Smooth muscle cell (in vitro differentiated cells): ENCODE results near the gene CDC16. TPM values are rescaled to one million over a fixed set of nuclear protein-coding genes. Genes with fewer than 3 reads are reported as not detected.

Source experiments
- DNase-seq: peaks from one replicate; lab custom pipeline; 2025; ENCODE audit not compliant: unreplicated experiment; lab: John Stamatoyannopoulos, UW
- H2AFZ ChIP-seq: fragments of 200-600 bp; sonication (generic); 2 replicates; pipeline ENCODE4 v1.6.0; 2016; ENCODE audit warnings: antibody characterized with exemption, low read depth, mild to moderate bottlenecking
- H3F3A ChIP-seq: fragments of 200-600 bp; sonication (generic); 2 replicates; pipeline ENCODE4 v1.6.0; 2017; ENCODE audit warnings: antibody characterized with exemption, low read depth
- H3K27ac ChIP-seq: fragments of 200-600 bp; sonication (generic); 2 replicates; pipeline ENCODE4 v1.5.1; 2016; ENCODE audit warnings: low read depth, mild to moderate bottlenecking
- H3K27me3 ChIP-seq: fragments of 200-600 bp; sonication (generic); 2 replicates; pipeline ENCODE4 v1.6.1; 2016; ENCODE audit warnings: low read depth, mild to moderate bottlenecking
- H3K36me3 ChIP-seq: fragments of 200-600 bp; sonication (generic); 2 replicates; pipeline ENCODE4 v1.5.1; 2016; ENCODE audit warnings: low read depth
- H3K4me1 ChIP-seq: fragments of 200-600 bp; sonication (generic); 2 replicates; pipeline ENCODE4 v1.5.1; 2016; ENCODE audit warnings: low read depth
- H3K4me2 ChIP-seq: fragments of 200-600 bp; sonication (generic); 2 replicates; pipeline ENCODE4 v1.6.0; 2016; ENCODE audit warnings: mild to moderate bottlenecking
- H3K4me3 ChIP-seq: fragments of 200-600 bp; sonication (generic); 2 replicates; pipeline ENCODE4 v1.5.1; 2016; ENCODE audit warnings: mild to moderate bottlenecking
- H3K79me2 ChIP-seq: fragments of 200-600 bp; sonication (generic); 2 replicates; pipeline ENCODE4 v1.6.0; 2016; ENCODE audit warnings: low read depth, mild to moderate bottlenecking
- H3K9ac ChIP-seq: fragments of 200-600 bp; sonication (generic); 2 replicates; pipeline ENCODE4 v1.6.0; 2016; ENCODE audit warnings: low read depth
- H3K9me3 ChIP-seq: fragments of 200-600 bp; sonication (generic); replicated peaks from 2 replicates; pipeline ENCODE4 v1.5.1; 2016; ENCODE audit warnings: low read depth
- H4K20me1 ChIP-seq: fragments of 200-600 bp; sonication (generic); 2 replicates; pipeline ENCODE4 v1.6.0; 2016; ENCODE audit warnings: low read depth
- CTCF ChIP-seq: fragments of 200-600 bp; sonication (generic); IDR thresholded peaks from 2 replicates; pipeline ENCODE4 v1.5.1; 2017; ENCODE audit warnings: borderline replicate concordance, mild to moderate bottlenecking, antibody characterized with exemption; ENCODE audit not compliant: insufficient read depth, poor library complexity, severe bottlenecking
- WGBS: methylation state at CpG from one replicate; pipeline ENCODE4 v1.1.7; 2016; ENCODE audit warnings: low lambda C conversion rate; 5-methylcytosine and 5-hydroxymethylcytosine counted together
- polyA plus RNA-seq: library from polyadenylated mRNA; unstranded; fragments of >200 nt; fragmentation: Nextera tagmentation; extraction: Ambion mirVana; gene quantifications from 2 replicates; pipeline ENCODE4 v1.2.1, GENCODE V29; 2016
- total RNA-seq: library from RNA; depleted of rRNA; stranded (reverse); fragments of >200 nt; gene quantifications from 2 replicates; pipeline ENCODE4 v1.2.3, GENCODE V29; 2014

CDC16 gene
- total and polyA plus RNA-seq, 2 experiments from 2014 or later = 31.5 to 43.8 TPM

GRCh38 chr13:114296448-114296847, 61.8 kb downstream of the CDC16 start:
- no peak for TF ChIP-seq CTCF
- Histone ChIP-seq H3F3A (no peaks in the 10 kb centered on the region), H3K4me3 (no peak overlapping the region), H3K27ac (no peak overlapping the region), H3K36me3 (peaks cover 8% of the 10 kb centered on the region), H3K9ac (no peak overlapping the region), H3K79me2 (peaks cover 7% of the 10 kb centered on the region), H3K4me2 (no peak overlapping the region), H2AFZ (no peak overlapping the region), H3K4me1 (no peaks in the 10 kb centered on the region), H4K20me1 (peaks cover 5% of the 10 kb centered on the region), H3K9me3 (no peaks in the 10 kb centered on the region), H3K27me3 (no peaks in the 10 kb centered on the region)
- 97% methylated on average over 10 of the region's 10 CpGs for whole genome bisulfite sequencing
- DNase-seq = no peak

- peaks cover 5% of the 10 kb centered on the region for H4K20me1 ChIP-seq
- no peak for TF ChIP-seq CTCF
- H3K4me3 ChIP-seq = no peak overlapping the region
- no peaks in the 10 kb centered on the region for H3F3A ChIP-seq
- no peak overlapping the region for H2AFZ ChIP-seq
- H3K9me3 ChIP-seq = no peaks in the 10 kb centered on the region
- peaks cover 7% of the 10 kb centered on the region for H3K79me2 ChIP-seq
- peaks cover 4% of the 10 kb centered on the region for H3K36me3 ChIP-seq
- H3K4me2 ChIP-seq = no peak overlapping the region
- no peaks in the 10 kb centered on the region for H3K27me3 ChIP-seq
- H3K9ac ChIP-seq = no peak overlapping the region
- DNase-seq = no peak
- no peaks in the 10 kb centered on the region for H3K4me1 ChIP-seq
- 96% methylated on average over 5 of the region's 5 CpGs for WGBS
- H3K27ac ChIP-seq = no peak overlapping the region
Measured at GRCh38 chr13:114296902-114297301, 62.2 kb downstream of the CDC16 start.

- no peak for DNase-seq
- H3K4me2 ChIP-seq = no peak overlapping the region
- no peaks in the 10 kb centered on the region for H3K27me3 ChIP-seq
- H2AFZ ChIP-seq = no peak overlapping the region
- peaks cover 5% of the 10 kb centered on the region for H4K20me1 ChIP-seq
- H3K4me3 ChIP-seq = no peak overlapping the region
- no peak overlapping the region for H3K27ac ChIP-seq
- no peak overlapping the region for H3K9ac ChIP-seq
- no peaks in the 10 kb centered on the region for H3K9me3 ChIP-seq
- WGBS = 88% methylated on average over 12 of the region's 12 CpGs
- no peaks in the 10 kb centered on the region for H3K4me1 ChIP-seq
- H3K36me3 ChIP-seq = peaks cover 6% of the 10 kb centered on the region
- no peaks in the 10 kb centered on the region for H3K79me2 ChIP-seq
- no peaks in the 10 kb centered on the region for H3F3A ChIP-seq
- TF ChIP-seq CTCF = no peak
Measured at GRCh38 chr13:114298866-114299265, 64.2 kb downstream of the CDC16 start.

GRCh38 chr13:114299604-114300305, 65.1 kb downstream of the CDC16 start:
- Histone ChIP-seq H3F3A (no peaks in the 10 kb centered on the region), H4K20me1 (peaks cover 5% of the 10 kb centered on the region), H3K9ac (no peak overlapping the region), H3K4me1 (no peaks in the 10 kb centered on the region), H3K4me2 (no peak overlapping the region), H3K36me3 (peaks cover 6% of the 10 kb centered on the region), H3K79me2 (no peaks in the 10 kb centered on the region), H2AFZ (no peak overlapping the region), H3K9me3 (no peaks in the 10 kb centered on the region), H3K4me3 (no peak overlapping the region), H3K27me3 (no peaks in the 10 kb centered on the region), H3K27ac (no peak overlapping the region)
- no peak for DNase-seq
- TF ChIP-seq CTCF = no peak
- 95% methylated on average over 12 of the region's 12 CpGs for WGBS
